ENCODE data around the gene PAX7. TPM values are rescaled to one million over a fixed set of nuclear protein-coding genes. Genes with fewer than 3 reads are reported as not detected.

PAX7 gene
- total RNA-seq, 1 donor from 2014 or later: not detected

GRCh38 chr1:18697541-18697940 is 66.9 kb downstream of the PAX7 start:
- no peak for DNase-seq (ENCODE audit: extremely low read depth, low read depth, low spot score)

GRCh38 chr1:18700530-18700929 is 69.9 kb downstream of the PAX7 start:
- no peak for DNase-seq (ENCODE audit: extremely low read depth, low read depth, low spot score)

- DNase-seq (ENCODE audit: extremely low read depth, low read depth, low spot score): no peak
Observed at GRCh38 chr1:18701183-18701582, 70.5 kb downstream of the PAX7 start.

GRCh38 chr1:18703041-18703621 is 72.5 kb downstream of the PAX7 start:
- no peak for DNase-seq (ENCODE audit: extremely low read depth, low read depth, low spot score)

GRCh38 chr1:18705811-18706210 is 75.2 kb downstream of the PAX7 start:
- DNase-seq (ENCODE audit: extremely low read depth, low read depth, low spot score): no peak

GRCh38 chr1:18707696-18708257 is 77.1 kb downstream of the PAX7 start:
- no peak for DNase-seq (ENCODE audit: extremely low read depth, low read depth, low spot score)

- no peak for DNase-seq (ENCODE audit: extremely low read depth, low read depth, low spot score)
Observed at GRCh38 chr1:18710002-18710401, 79.4 kb downstream of the PAX7 start.

GRCh38 chr1:18711003-18711402 is 80.4 kb downstream of the PAX7 start:
- DNase-seq (ENCODE audit: extremely low read depth, low read depth, low spot score): no peak

- no peak for DNase-seq (ENCODE audit: extremely low read depth, low read depth, low spot score)
Observed at GRCh38 chr1:18711536-18712251, 81.0 kb downstream of the PAX7 start.

- no peak for DNase-seq (ENCODE audit: extremely low read depth, low read depth, low spot score)
Observed at GRCh38 chr1:18712252-18712600, 81.6 kb downstream of the PAX7 start.

GRCh38 chr1:18714404-18715175 is 83.9 kb downstream of the PAX7 start:
- no peak for DNase-seq (ENCODE audit: extremely low read depth, low read depth, low spot score)

- no peak for DNase-seq (ENCODE audit: extremely low read depth, low read depth, low spot score)
Observed at GRCh38 chr1:18716112-18716784, 85.6 kb downstream of the PAX7 start.

- DNase-seq (ENCODE audit: extremely low read depth, low read depth, low spot score): no peak
Observed at GRCh38 chr1:18716785-18717678, 86.4 kb downstream of the PAX7 start.

- DNase-seq (ENCODE audit: extremely low read depth, low read depth, low spot score): no peak
Observed at GRCh38 chr1:18719786-18720451, 89.3 kb downstream of the PAX7 start.

GRCh38 chr1:18721041-18721440 is 90.4 kb downstream of the PAX7 start:
- DNase-seq (ENCODE audit: extremely low read depth, low read depth, low spot score): no peak

GRCh38 chr1:18721776-18722175 is 91.1 kb downstream of the PAX7 start:
- no peak for DNase-seq (ENCODE audit: extremely low read depth, low read depth, low spot score)

- no peak for DNase-seq (ENCODE audit: extremely low read depth, low read depth, low spot score)
Observed at GRCh38 chr1:18722270-18722669, 91.6 kb downstream of the PAX7 start.

GRCh38 chr1:18723206-18723605 is 92.6 kb downstream of the PAX7 start:
- no peak for DNase-seq (ENCODE audit: extremely low read depth, low read depth, low spot score)

- DNase-seq (ENCODE audit: extremely low read depth, low read depth, low spot score): no peak
Observed at GRCh38 chr1:18723701-18724411, 93.2 kb downstream of the PAX7 start.
